ACC112 (cell line): ENCODE measurements around the gene PPP2R5C.

Source experiments
- H2AFZ ChIP-seq: fragments of 200-600 bp; sonication (generic); one replicate; pipeline ENCODE4 v1.6.0; 2017; ENCODE audit warnings: antibody characterized with exemption, low read length; ENCODE audit not compliant: unreplicated experiment
- H3K27ac ChIP-seq: fragments of 200-600 bp; sonication (generic); 2 replicates; pipeline ENCODE4 v1.5.1; 2014; ENCODE audit warnings: low read depth, mild to moderate bottlenecking, antibody characterized with exemption, low read length, moderate library complexity
- H3K27me3 ChIP-seq: fragments of 200-600 bp; sonication (generic); 2 replicates; pipeline ENCODE4 v1.6.1; 2014; ENCODE audit warnings: mild to moderate bottlenecking, antibody characterized with exemption, low read length, moderate library complexity, mixed read lengths; ENCODE audit not compliant: insufficient read depth
- H3K36me3 ChIP-seq: fragments of 200-600 bp; sonication (generic); 2 replicates; pipeline ENCODE4 v1.6.1; 2016; ENCODE audit warnings: mild to moderate bottlenecking, antibody characterized with exemption, low read length, moderate library complexity, mixed read lengths; ENCODE audit not compliant: insufficient read depth
- H3K4me1 ChIP-seq: fragments of 200-600 bp; sonication (generic); one replicate; pipeline ENCODE4 v1.6.1; 2016; ENCODE audit warnings: low read length, mixed read lengths; ENCODE audit not compliant: insufficient read depth, unreplicated experiment, control insufficient read depth
- H3K4me3 ChIP-seq: fragments of 200-600 bp; sonication (generic); 2 replicates; pipeline ENCODE4 v1.5.1; 2014; ENCODE audit warnings: mild to moderate bottlenecking, low read depth, low read length
- H3K79me2 ChIP-seq: fragments of 200-600 bp; sonication (generic); one replicate; pipeline ENCODE4 v1.6.0; 2016; ENCODE audit warnings: low read length; ENCODE audit not compliant: control insufficient read depth, unreplicated experiment, insufficient read depth

PPP2R5C gene

DNA sequence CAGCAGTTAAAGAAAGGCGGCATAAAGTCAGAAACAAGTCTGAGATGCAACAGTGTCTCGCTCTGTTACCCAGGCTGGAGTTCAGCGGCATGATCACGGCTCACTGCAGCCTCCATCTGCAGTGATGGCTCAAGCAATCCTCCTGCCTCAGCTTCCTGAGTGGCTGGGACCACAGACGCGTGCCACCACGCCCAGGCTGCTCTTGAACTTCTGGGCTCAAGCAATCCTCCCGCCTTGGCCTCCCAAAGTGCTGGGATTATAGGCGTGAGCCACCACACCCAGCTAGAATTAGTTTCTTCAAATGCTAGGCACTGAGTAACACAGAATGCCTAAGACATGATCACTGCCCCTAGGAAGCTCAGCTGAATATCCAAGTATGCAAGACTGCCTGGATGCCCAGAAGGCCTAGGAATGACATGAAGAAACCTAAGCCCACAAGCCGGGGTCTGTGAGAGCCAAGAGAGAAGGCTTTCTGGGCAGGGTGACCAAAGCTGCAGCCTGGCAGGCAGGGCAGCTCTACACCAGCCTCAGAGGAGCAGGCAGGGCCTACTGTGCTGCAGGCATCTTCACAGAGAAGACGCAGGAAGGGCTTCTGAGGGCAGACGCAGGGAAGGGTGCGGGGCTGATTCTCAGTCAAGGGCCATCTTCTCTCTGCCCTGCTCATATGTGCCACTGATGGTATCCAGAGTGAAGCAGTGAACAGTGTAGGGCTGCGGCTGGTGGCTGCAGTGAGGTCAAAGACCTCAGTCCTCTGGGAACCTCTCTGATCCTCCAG, 4.3 kb upstream of the PPP2R5C start:
- Histone ChIP-seq H3K79me2 (no peaks in the 10 kb centered on the region), H3K4me3 (no peak overlapping the region), H3K4me1 (no peaks in the 10 kb centered on the region), H3K27ac (no peak overlapping the region), H2AFZ (no peak overlapping the region), H3K27me3 (peaks cover 76% of the 10 kb centered on the region), H3K36me3 (no peaks in the 10 kb centered on the region)

DNA sequence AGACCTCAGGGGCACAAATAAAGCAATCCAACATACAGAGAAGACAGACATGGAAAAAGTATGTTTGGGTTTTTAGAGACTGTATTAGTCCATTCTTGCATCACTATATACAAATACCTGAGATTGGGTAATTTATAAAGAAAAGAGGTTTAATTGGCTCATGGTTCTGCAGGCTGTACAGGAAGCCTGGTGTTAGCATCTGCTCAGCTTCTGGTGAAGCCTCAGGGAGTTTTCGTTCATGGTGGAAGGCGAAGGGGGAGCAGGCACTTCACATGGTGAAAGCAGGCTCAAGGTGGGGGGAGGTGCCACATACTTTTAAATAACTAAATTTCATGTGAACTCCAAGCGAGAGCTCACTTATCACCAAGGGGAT, 3.7 kb upstream of the PPP2R5C start:
- Histone ChIP-seq H3K79me2 (no peaks in the 10 kb centered on the region), H3K36me3 (no peaks in the 10 kb centered on the region), H3K4me1 (peaks cover 4% of the 10 kb centered on the region), H2AFZ (no peak overlapping the region), H3K27me3 (peaks cover 70% of the 10 kb centered on the region), H3K27ac (no peak overlapping the region), H3K4me3 (no peak overlapping the region)

DNA sequence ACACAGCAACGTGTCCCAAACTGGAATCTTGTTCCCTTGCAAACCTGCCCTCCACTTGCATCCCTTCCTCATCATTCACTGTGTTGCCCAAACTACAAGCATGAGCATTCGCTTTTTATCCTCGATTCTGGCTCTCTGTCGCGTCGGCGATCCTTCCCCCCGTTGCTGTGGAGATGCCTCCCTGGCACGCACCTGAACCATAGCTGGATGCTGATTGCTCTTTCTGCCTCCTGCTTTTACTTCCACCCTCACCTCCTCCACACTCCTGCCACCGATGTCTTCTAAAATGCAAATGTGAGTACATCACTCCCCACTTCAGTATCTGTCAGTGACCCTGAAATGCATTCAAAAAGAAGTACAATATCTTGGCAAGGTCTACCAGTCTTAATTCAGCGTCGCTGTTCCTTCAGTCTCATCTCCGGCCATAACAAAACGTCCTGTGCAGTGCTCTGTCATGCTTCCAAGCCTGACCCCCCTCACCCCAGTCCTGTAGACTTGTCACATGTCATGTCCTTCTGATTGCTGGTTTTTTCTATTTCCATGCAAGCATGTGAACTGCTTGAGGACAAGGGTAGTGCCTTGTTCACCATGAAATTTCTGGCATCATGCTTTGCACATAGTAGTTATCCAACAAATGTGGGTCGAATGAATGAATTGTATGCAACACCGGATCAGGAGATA, 2.5 kb upstream of the PPP2R5C start:
- Histone ChIP-seq H3K4me3 (no peak overlapping the region), H3K4me1 (peaks cover 4% of the 10 kb centered on the region), H3K27ac (no peak overlapping the region), H3K27me3 (peaks cover 58% of the 10 kb centered on the region), H3K36me3 (no peaks in the 10 kb centered on the region), H2AFZ (no peak overlapping the region), H3K79me2 (no peaks in the 10 kb centered on the region)

DNA sequence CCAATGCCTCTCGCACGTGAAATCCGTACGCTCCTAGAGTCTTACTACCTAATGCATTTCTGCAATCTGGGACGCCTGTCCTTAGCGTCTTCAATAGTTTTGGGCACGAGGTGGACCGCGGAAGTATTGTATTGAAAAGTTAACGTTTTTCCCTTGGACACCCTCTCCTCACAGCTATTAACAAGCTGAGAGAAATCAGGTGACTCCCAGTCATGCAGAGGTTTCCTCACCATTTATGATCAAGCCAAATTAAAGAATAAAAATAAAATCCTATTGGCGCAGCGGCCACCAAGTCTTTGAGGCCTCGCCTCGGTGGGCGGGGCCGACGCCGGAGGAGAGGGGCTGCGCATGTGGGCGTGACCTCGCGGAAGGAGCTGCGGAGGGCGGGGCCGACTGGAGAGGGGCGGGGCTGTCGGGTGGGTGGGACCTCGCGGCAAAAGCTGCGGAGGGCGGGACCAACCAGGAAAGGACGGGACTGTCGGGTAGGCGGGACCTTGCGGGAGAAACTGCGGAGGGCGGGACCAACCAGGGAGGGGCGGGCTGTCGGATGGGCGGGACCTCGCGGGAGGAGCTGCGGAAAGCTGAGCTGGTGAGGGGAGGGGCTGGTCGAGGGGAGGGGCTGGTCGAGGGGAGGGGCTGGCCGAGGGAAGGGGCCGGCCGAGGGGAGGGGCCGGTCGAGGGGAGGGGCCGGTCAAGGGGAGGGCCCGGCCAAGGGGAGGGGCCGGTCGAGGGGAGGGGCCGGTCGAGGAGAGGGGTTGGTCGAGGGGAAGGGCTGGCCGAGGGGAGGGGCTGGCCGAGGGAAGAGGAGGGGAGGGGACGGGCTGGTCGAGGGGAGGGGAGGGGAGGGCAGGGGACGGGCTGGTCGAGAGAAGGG, 1.1 kb upstream of the PPP2R5C start:
- no peak overlapping the region for H3K27ac ChIP-seq
- peak overlapping the region; percentile 75 for H3K4me3 ChIP-seq
- peaks cover 4% of the 10 kb centered on the region for H3K4me1 ChIP-seq
- peak overlapping the region; percentile 92 for H2AFZ ChIP-seq
- no peaks in the 10 kb centered on the region for H3K36me3 ChIP-seq
- no peaks in the 10 kb centered on the region for H3K79me2 ChIP-seq
- peaks cover 46% of the 10 kb centered on the region for H3K27me3 ChIP-seq

DNA sequence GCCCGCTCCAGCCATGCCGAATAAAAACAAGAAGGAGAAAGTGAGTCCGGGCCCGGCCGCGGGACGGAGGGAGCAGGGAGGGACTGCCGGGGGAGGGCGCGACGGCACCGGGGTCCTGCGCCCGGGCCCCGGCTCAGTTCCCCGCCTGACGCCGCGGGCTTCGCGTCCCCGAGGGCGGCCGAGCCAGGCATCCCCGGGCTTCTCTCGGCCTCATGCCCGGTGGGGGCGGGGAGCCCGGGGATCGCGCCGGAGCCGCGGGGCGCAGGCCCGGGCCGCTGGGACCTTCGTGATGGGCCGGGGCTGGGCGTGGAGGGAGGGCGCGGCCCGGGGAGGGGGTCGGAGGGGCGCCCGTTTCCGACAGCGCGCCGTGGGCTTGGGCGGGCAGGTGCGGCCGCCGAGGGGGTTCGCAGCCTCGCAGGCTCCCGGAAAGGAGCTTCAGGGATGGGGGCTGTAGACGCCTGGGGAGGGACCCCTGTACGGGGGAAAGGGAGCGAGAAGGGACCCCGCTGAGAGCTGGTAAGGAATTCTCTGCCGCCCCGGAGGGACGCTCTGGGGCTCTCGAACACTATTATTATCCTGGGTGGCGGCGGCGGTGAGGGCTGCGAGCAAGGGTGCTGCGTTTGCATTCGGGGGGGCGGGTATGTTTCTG, 496 bp downstream of the PPP2R5C start:
- Histone ChIP-seq H2AFZ (peak overlapping the region; percentile 88), H3K4me1 (peaks cover 4% of the 10 kb centered on the region)

DNA sequence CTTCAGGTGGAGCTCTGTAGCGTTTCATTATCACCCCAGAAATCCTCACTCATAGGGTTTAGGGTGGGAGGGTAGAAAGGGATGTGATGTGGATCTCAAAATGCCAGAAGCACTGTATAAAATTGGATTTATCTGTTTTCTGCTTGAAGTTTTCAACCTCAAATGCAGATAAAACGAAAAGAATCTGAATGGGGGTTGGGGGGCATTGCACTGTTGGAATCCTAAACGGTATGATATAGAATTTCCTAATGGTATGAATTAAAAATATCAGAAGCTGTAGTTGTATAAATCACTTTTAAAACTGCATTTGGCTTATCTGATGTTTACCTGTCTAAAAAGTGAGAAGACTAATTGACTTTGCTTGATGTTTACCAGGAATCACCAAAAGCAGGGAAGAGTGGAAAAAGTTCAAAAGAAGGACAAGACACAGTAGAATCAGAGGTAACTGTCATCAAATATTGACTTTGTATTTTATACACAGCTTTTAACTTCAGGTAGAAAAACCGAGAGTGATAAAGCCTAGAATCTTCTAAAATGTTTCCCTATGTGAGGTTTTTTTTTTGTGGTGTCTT, 1.1 kb downstream of the PPP2R5C start:
- no peaks in the 10 kb centered on the region for H3K79me2 ChIP-seq
- peaks cover 4% of the 10 kb centered on the region for H3K4me1 ChIP-seq
- H3K36me3 ChIP-seq = no peaks in the 10 kb centered on the region
- H2AFZ ChIP-seq = peak overlapping the region; percentile 88
- H3K4me3 ChIP-seq = peak overlapping the region; percentile 87
- H3K27ac ChIP-seq = no peak overlapping the region
- H3K27me3 ChIP-seq = peaks cover 24% of the 10 kb centered on the region

More for the DNA sequence above, 496 bp downstream of the PPP2R5C start:
- H3K4me3 ChIP-seq = peak overlapping the region; percentile 87
- H3K27ac ChIP-seq = no peak overlapping the region
- no peaks in the 10 kb centered on the region for H3K36me3 ChIP-seq
- H3K79me2 ChIP-seq = no peaks in the 10 kb centered on the region
- peaks cover 30% of the 10 kb centered on the region for H3K27me3 ChIP-seq

DNA sequence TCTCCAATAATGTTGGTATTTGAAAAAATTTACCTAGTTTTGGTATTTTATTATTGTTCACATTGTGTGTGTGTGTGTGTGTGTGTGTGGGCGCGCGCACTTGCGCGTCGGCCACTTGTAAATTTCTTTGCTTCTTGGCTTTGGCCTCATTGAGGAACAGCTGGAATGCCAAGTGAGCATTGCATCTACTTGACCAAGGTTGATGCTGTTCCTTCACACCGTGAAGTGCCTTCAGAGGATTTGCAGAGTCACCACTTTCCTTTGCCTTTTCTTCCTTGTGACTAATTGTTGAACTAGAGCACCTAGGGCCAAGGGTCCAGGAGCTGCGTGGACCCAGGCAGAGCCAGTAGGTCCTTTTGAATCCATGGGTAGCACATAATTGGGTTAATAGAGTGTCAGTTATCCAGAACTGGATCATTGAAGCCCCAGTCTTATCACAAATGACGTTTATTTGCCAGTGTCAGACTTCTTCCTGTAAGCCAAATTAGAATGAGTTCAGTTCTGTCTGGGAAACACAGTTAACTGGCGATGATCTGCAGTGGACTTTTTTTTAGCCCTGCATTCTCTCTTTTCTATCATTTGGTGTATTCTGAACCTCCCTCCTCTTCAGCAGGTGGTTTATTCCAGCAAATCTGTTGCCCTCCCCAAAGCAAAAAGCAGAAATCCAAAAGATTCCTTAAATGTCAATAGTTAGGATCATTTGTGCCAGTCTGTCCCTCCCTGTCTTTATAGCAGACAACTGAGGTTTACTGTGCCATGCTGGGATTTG, 2.6 kb downstream of the PPP2R5C start:
- no peak overlapping the region for H3K4me3 ChIP-seq
- H3K79me2 ChIP-seq = no peaks in the 10 kb centered on the region
- H3K36me3 ChIP-seq = no peaks in the 10 kb centered on the region
- peaks cover 9% of the 10 kb centered on the region for H3K27me3 ChIP-seq
- H3K27ac ChIP-seq = no peak overlapping the region
- peaks cover 4% of the 10 kb centered on the region for H3K4me1 ChIP-seq
- no peak overlapping the region for H2AFZ ChIP-seq

DNA sequence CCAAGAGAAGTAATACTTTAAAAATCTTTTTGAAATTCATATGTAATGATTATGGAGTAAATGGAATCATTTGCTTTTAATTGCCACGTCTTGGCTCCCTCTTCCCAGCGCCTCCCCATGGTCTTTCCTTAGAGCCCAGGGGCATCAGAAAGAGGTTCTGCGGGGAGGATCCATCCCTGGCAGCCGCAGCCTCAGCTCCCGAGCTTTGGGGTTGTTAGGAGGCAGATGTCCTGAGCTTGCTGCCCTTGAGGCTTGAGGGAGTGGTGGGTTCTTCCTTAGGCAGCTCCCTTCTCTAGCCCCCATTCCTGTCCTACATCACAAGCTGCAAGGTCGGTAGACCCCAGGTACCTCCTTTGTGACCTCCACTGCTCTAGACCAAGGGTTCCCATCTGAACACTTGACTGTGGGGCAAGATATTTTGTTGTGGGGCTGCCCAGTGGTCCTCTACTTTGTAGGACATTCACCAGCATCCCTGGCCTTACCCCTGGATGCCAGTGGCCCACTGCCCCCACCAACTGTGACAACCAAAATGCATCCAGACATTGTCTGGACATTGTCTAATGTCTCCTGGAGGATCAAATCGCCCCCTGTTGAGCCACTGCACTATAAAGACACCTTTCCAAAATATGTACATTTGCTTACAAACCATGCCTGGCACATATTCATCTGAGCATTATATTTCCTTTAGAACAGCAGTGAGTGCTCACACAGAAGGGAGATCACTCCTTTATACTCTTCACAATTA, 6.3 kb downstream of the PPP2R5C start:
- Histone ChIP-seq H3K79me2 (no peaks in the 10 kb centered on the region), H3K4me3 (no peak overlapping the region), H2AFZ (no peak overlapping the region), H3K36me3 (no peaks in the 10 kb centered on the region), H3K27me3 (no peaks in the 10 kb centered on the region), H3K4me1 (peaks cover under 1% of the 10 kb centered on the region), H3K27ac (no peak overlapping the region)

DNA sequence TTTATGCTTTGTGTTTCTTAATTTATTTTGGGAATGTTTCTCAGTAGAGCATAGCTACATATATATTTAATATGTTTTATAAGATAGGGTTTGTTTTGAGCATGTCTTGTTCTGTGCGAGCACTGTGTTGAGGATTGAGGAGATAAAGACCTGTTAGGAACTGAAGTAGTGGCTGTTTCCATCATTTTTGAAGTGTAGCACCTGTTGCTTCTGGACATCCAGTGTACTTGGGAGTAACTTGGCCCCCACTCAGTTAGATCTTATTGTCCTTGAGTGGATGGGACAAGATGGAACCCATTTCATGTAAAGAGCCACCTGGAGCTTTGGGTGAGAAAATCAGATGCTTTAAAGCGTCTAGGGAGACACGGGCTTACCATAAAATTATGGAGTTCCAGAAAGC, 8.7 kb downstream of the PPP2R5C start:
- no peak overlapping the region for H3K4me3 ChIP-seq
- H3K36me3 ChIP-seq = no peaks in the 10 kb centered on the region
- H3K27me3 ChIP-seq = no peaks in the 10 kb centered on the region
- H2AFZ ChIP-seq = no peak overlapping the region
- no peak overlapping the region for H3K27ac ChIP-seq
- no peaks in the 10 kb centered on the region for H3K79me2 ChIP-seq
- no peaks in the 10 kb centered on the region for H3K4me1 ChIP-seq
